ENCODE results near the gene MAGOH. TPM values are rescaled to one million over a fixed set of nuclear protein-coding genes. Genes with fewer than 3 reads are reported as not detected.

Gene MAGOH
- total and polyA plus RNA-seq, 9 of the 15 experiments (the other 6 are each of a cell fraction or from before 2014, with no cell fraction given): 102 to 342 (median 135) TPM

- TF ChIP-seq GTF2A2 (tag; IDR thresholded peaks at IDR 0.05): no peak
- no peak for TF ChIP-seq MED1 (CRISPR knock-in tag; IDR thresholded peaks at IDR 0.05; ENCODE audit: borderline replicate concordance)
- TF ChIP-seq ZNF77 (CRISPR knock-in tag; IDR thresholded peaks at IDR 0.05): no peak
- no peak for TF ChIP-seq RFX5 (IDR thresholded peaks at IDR 0.05; ENCODE audit: low read depth, low read length)
- no peak for TF ChIP-seq ATF4 (CRISPR knock-in tag; IDR thresholded peaks at IDR 0.05)
- TF ChIP-seq CEBPG (CRISPR knock-in tag; IDR thresholded peaks at IDR 0.05): no peak
- TF ChIP-seq CEBPG (tag; conservative IDR thresholded peaks at IDR 0.05 in 1 of 2, IDR thresholded peaks at IDR 0.05 in 1 of 2): no peak
- TF ChIP-seq, protein P1, sequence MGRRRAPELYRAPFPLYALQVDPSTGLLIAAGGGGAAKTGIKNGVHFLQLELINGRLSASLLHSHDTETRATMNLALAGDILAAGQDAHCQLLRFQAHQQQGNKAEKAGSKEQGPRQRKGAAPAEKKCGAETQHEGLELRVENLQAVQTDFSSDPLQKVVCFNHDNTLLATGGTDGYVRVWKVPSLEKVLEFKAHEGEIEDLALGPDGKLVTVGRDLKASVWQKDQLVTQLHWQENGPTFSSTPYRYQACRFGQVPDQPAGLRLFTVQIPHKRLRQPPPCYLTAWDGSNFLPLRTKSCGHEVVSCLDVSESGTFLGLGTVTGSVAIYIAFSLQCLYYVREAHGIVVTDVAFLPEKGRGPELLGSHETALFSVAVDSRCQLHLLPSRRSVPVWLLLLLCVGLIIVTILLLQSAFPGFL (CRISPR knock-in tag; IDR thresholded peaks at IDR 0.05): no peak
- no peak for TF ChIP-seq RBM39 (optimal IDR thresholded peaks at IDR 0.05; ENCODE audit: low read depth, low read length)
- no peak for TF ChIP-seq USF2 (CRISPR knock-in tag; IDR thresholded peaks at IDR 0.05)
- peak; percentile 13; the same call in 1 of the 2 replicates for TF ChIP-seq CREM (IDR thresholded peaks at IDR 0.05; ENCODE audit: low read depth)
- TF ChIP-seq BRF1 (IDR thresholded peaks at IDR 0.05; ENCODE audit: borderline replicate concordance, extremely low read depth, insufficient read length): no peak
- no peak for TF ChIP-seq BHLHE40 (IDR thresholded peaks at IDR 0.05; ENCODE audit: low read length)
- no peak for TF ChIP-seq CCNT2 (IDR thresholded peaks at IDR 0.05; ENCODE audit: borderline replicate concordance, extremely low read depth, insufficient read length, low read depth, low read length)
- no peak for TF ChIP-seq ZNF12 (CRISPR knock-in tag; IDR thresholded peaks at IDR 0.05)
- TF ChIP-seq CTBP1 (IDR thresholded peaks at IDR 0.05; ENCODE audit: borderline replicate concordance): peak; percentile 33; the same call in 1 of the 2 replicates
- TF ChIP-seq ZBTB8A (IDR thresholded peaks at IDR 0.05; ENCODE audit: partially characterized antibody): no peak
- TF ChIP-seq, protein P2, sequence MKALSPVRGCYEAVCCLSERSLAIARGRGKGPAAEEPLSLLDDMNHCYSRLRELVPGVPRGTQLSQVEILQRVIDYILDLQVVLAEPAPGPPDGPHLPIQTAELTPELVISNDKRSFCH (CRISPR knock-in tag; IDR thresholded peaks at IDR 0.05): no peak
- TF ChIP-seq, protein P2 (tag; IDR thresholded peaks at IDR 0.05): no peak
- no peak for TF ChIP-seq MLLT1 (IDR thresholded peaks at IDR 0.05)
- TF ChIP-seq BRD9 (IDR thresholded peaks at IDR 0.05; ENCODE audit: low read depth, partially characterized antibody): no peak
Observed at GRCh38 chr1:53189061-53189460, 49.3 kb downstream of the MAGOH start (continued).

Data from K562 (cell line).